A375 (cell line): ENCODE results near the gene PKD2L2. TPM values are rescaled to one million over a fixed set of nuclear protein-coding genes. Genes with fewer than 3 reads are reported as not detected.

Experiments used
- total RNA-seq: library from RNA; depleted of rRNA; stranded (reverse); fragments of >200 nt; shearing (Covaris generic); gene quantifications from 2 replicates; pipeline ENCODE4 v1.2.3, GENCODE V29; 2014; rRNA removed

Gene PKD2L2
- not detected in 2 replicates for total RNA-seq

DNA sequence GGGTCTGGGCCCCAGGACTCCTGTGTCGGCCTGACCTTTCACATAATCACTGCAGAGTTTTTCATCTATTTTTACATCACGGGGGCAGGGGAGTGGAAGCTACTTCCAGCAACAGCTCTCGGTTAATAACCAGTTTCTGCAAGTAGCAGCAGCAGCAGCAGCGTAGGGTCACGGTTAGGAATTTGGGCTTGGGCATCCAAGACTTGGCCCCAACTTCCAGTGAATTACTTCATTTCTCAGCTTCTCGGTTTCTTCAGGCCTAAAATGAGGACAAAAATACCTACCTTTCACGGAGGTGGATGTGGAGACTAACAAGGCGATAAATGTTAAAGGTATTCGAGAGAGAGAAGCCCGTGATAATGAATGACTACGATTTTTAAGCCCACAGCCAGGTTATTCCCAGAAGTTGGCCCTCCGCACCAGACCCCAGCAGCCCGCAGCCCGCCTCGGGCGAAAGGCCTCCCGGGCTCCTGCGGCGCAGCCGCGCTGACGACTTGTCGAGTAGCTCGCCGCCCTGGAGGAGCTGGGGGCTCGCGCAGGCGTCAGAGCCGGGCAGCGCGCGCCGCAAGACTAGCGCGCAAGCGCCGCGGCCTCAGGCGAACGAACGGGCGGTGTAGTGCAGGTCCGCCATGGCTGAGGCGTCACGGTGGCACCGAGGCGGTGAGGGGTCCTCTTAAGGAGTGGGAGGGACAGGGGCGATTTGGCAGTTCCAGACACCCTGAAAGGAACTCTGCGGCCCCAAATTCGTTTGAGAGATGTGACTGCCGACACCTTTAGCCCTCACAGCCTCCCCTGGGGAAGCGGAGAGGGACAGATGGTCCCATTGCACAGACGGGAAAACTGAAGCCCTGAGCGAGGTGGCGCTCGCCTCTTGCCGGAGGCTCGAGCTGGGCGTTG lies at the start of gene PKD2L2:
Gene PKD2L2 (plus strand): TSS at position 595 of the 897 bp plus-strand sequence. CDS start 35 bp downstream, at position 630.

DNA sequence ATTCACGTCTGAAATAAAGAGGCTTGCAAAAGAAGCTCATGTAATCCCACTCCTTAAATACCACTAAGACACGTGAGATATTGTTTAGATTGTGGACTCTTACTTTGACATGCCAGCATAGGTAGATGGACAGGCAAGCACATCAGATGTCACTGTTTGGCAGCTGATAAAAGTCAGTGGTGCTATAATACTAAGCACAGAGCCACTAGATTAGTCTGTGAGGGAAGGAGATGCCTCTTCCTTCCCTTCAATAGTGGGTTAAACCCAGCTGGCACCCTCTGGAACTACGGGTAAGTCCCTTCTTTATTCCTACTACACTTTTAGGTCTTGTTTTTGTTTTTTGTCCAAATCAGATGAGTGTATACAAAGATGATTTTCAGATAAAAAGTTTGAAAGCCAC lies 21.6 kb upstream of the PKD2L2 start, which contains the start of gene MYOT:
Gene MYOT (plus strand): TSS at position 197 of the 400 bp plus-strand sequence. CDS start 2,792 bp downstream, outside the sequence.

Other genes starting within 250 kb of the PKD2L2 start
- gene KLHL3, start 153.4 kb upstream of the PKD2L2 start, total RNA-seq: 2.0 and 2.8 TPM in 2 replicates
- 13.9 and 17.2 TPM in 2 replicates for gene HNRNPA0, start 135.1 kb upstream of the PKD2L2 start, total RNA-seq
- gene MYOT, start 21.6 kb upstream of the PKD2L2 start, total RNA-seq: not detected in 2 replicates
- 11.3 and 14.4 TPM in 2 replicates for gene FAM13B, start 143.6 kb downstream of the PKD2L2 start, total RNA-seq
- gene WNT8A, start 194.6 kb downstream of the PKD2L2 start, total RNA-seq: not detected in 2 replicates
- gene NME5, start 250.0 kb downstream of the PKD2L2 start, total RNA-seq: not detected in 2 replicates